Mesothelial cell of epicardium (in vitro differentiated cells): ENCODE results near the gene GP2. TPM values are rescaled to one million over a fixed set of nuclear protein-coding genes. Genes with fewer than 3 reads are reported as not detected.

ENCODE experiments used
- DNase-seq, 2 experiments: peaks; one replicate each; pipeline ENCODE4 v3.0.0; 2021; ENCODE audit warnings: low spot score in 2 of 2; ENCODE audit not compliant: unreplicated experiment in 2 of 2
- H3K27ac Mint-ChIP-seq: 2 replicates; pipeline ENCODE4 v1.8.0; 2021; ENCODE audit warnings: mixed read lengths
- H3K27me3 Mint-ChIP-seq: 2 replicates; pipeline ENCODE4 v1.8.0; 2021; ENCODE audit warnings: low read depth, mixed read lengths
- H3K36me3 Mint-ChIP-seq: 2 replicates; pipeline ENCODE4 v1.8.0; 2021; ENCODE audit warnings: mixed read lengths
- H3K4me1 Mint-ChIP-seq: 2 replicates; pipeline ENCODE4 v1.8.0; 2021; ENCODE audit warnings: mixed read lengths
- H3K4me3 Mint-ChIP-seq: 2 replicates; pipeline ENCODE4 v1.8.0; 2021; ENCODE audit warnings: mild to moderate bottlenecking, moderate library complexity, mixed read lengths
- H3K9me3 Mint-ChIP-seq: 2 replicates; pipeline ENCODE4 v1.8.0; 2021; ENCODE audit warnings: mixed read lengths
- total RNA-seq: library from RNA; stranded (reverse); gene quantifications from 3 replicates; pipeline ENCODE4 v1.2.1, GENCODE V29; 2021
- TF ChIP-seq, protein P1 (sequence below): fragments of 200-600 bp; sonication (generic); IDR thresholded peaks from one replicate; pipeline ENCODE4 v1.5.0; 2021; ENCODE audit warnings: antibody characterized with exemption; ENCODE audit not compliant: unreplicated experiment

Gene GP2
- total RNA-seq, 1 donor from 2014 or later = not detected

DNA sequence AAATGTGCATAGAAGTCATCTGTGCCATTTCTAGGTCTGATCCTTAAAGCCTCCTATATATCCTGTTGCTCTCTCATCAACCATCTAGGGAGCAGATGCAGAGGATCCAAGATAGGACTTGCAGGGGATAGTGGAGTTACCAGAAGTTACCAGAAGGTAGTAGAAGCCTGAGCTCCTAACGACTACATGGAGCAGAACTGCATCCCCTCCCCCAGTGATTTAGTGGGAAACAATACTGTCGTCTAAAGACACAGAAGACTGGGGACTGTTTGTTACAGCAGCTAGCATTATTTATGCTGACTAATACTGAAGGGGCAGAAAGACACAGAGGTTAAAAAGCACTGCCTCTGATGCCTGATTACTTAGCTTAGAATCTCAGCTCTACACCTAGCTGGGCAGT, 15.8 kb downstream of the GP2 start:
- no peak for DNase-seq
- Mint-ChIP-seq H3K4me1 (no peaks in the 10 kb centered on the region), H3K4me3 (no peak overlapping the region), H3K36me3 (no peaks in the 10 kb centered on the region), H3K9me3 (no peaks in the 10 kb centered on the region), H3K27ac (no peak overlapping the region), H3K27me3 (peaks cover 20% of the 10 kb centered on the region)
- TF ChIP-seq, protein P1, sequence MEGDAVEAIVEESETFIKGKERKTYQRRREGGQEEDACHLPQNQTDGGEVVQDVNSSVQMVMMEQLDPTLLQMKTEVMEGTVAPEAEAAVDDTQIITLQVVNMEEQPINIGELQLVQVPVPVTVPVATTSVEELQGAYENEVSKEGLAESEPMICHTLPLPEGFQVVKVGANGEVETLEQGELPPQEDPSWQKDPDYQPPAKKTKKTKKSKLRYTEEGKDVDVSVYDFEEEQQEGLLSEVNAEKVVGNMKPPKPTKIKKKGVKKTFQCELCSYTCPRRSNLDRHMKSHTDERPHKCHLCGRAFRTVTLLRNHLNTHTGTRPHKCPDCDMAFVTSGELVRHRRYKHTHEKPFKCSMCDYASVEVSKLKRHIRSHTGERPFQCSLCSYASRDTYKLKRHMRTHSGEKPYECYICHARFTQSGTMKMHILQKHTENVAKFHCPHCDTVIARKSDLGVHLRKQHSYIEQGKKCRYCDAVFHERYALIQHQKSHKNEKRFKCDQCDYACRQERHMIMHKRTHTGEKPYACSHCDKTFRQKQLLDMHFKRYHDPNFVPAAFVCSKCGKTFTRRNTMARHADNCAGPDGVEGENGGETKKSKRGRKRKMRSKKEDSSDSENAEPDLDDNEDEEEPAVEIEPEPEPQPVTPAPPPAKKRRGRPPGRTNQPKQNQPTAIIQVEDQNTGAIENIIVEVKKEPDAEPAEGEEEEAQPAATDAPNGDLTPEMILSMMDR = no peak

DNA sequence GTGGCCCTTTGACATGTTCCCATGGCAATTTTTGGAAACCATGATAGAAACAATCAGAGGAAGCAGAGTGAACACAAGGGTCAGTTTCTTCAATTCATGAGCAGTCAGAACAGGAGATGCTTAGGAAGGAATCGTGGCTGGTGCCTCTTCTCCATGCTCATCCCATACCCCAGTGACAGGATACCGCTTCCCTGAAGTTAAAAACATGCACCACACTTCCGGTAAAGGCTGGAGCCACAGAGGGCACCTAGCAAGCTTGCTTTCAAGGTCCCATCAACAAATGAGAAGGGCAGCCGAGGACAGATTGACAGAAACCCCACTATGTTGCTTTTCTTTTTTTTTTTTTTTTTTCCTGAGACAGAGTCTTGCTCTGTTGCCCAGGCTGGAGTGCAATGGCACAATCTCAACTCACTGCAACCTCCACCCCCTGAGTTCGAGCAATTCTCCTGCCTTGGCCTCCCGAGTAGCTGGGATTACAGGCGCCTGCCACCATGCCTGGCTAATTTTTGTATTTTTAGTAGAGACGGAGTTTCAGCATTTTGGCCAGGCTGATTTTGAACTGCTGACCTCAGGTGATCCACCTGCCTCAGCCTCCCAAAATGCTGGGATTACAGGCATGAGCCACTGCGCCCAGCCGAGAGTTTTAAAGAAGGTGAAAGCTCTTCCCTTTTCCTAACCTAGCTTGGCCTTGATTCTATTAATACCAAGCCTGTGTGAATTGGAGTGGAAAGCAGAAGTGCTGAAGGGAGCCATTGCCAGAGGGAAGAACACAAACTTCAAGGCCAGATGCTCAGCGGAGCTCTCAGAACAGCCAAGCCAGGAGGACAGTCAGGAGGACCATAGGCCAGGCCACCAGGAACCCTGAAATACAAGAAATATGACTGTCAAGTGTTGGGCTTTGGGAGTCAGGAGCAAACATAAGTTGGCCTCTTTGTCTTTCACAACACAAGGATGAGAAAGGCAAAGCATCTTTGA, 16.6 kb downstream of the GP2 start:
- Mint-ChIP-seq H3K27me3 (peaks cover 20% of the 10 kb centered on the region), H3K27ac (no peak overlapping the region), H3K4me1 (no peaks in the 10 kb centered on the region), H3K36me3 (no peaks in the 10 kb centered on the region), H3K9me3 (no peaks in the 10 kb centered on the region), H3K4me3 (no peak overlapping the region)
- TF ChIP-seq, protein P1 = no peak
- no peak for DNase-seq

DNA sequence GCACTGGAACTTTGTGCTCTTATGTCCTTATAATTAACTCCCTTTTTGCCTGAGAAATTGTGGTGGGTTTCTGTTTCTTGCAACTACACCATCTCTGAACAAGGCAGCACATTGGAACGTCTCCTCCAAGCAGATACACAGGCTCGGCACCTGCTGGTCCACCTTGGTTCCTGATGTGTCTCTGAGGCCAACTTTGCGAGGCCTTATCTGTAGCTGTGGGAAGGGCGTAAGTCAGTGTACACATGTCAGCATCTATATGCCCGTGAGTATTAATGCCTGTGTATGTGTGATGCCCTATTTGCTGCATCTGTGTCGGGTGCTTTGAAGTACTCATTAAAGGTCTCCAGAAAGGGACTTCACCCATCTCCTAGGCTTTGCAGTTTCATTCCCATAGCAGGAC, 17.5 kb downstream of the GP2 start:
- H3K36me3 Mint-ChIP-seq = no peaks in the 10 kb centered on the region
- no peaks in the 10 kb centered on the region for H3K9me3 Mint-ChIP-seq
- H3K4me3 Mint-ChIP-seq = no peak overlapping the region
- no peak overlapping the region for H3K27ac Mint-ChIP-seq
- no peaks in the 10 kb centered on the region for H3K4me1 Mint-ChIP-seq
- H3K27me3 Mint-ChIP-seq = peaks cover 21% of the 10 kb centered on the region
- TF ChIP-seq, protein P1 = no peak
- no peak for DNase-seq

DNA sequence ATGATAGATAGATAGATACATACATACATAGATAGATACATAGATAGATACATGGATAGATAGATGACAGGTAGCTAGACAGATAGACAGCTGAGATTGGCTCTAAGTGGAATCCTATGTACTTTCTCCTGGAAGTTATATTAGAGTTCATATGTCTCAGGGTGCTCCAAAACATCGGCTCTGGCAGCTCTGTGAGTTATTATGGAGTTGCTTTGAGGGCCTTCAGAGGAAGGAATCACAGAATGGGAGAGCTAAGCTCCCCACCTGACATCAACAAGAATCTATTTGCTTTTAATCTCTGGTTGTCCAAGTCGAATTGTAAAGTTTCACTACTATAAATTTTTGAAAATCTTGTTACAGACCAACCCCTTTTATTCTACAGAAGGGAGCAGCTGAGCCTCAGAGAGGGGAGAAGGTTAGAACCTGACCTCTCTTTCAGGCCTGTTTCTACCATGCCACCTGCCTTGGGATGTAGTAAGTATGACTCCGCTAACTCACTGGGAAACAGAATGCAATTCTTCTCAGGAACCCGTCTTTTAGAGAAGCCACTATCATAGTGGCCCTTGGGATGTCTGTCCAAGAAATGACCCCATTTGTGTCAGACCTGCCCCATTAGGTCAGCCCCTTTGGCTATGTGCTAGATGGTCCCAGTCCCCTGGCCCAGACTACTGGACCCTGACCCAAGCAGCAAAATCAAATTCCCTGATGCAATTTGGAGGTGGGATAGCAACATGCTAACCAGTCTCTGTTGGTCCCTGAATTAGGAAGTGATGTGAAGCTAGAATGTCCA, 18.3 kb downstream of the GP2 start:
- no peak overlapping the region for H3K27ac Mint-ChIP-seq
- H3K4me1 Mint-ChIP-seq = no peaks in the 10 kb centered on the region
- no peaks in the 10 kb centered on the region for H3K9me3 Mint-ChIP-seq
- no peaks in the 10 kb centered on the region for H3K36me3 Mint-ChIP-seq
- H3K4me3 Mint-ChIP-seq = no peak overlapping the region
- TF ChIP-seq, protein P1 = no peak
- H3K27me3 Mint-ChIP-seq = peaks cover 16% of the 10 kb centered on the region
- DNase-seq = no peak

DNA sequence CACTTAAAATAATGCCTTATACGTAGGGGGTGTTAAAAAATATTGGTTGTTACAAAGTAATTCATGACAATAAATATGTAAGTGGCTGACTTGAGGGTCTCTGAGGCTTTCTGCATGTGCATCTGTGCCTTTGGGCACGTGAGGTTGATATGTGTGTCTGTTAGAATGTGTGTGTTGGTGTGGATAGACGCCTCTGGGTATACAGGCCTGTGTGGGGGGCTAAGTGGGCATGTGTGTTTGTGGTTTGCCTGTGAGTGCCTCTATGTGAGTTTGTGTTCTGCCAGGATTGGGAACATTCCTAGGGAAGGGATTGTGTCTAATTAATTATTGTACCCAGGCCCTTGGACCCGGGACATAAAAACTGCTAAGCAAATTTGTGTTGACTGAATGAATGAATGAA, 19.0 kb downstream of the GP2 start:
- Mint-ChIP-seq H3K27me3 (peaks cover 16% of the 10 kb centered on the region), H3K4me3 (no peak overlapping the region), H3K4me1 (no peaks in the 10 kb centered on the region), H3K27ac (no peak overlapping the region), H3K36me3 (no peaks in the 10 kb centered on the region), H3K9me3 (no peaks in the 10 kb centered on the region)
- TF ChIP-seq, protein P1 = no peak
- DNase-seq = no peak
